ENCODE results near the gene LDLRAD4.

DNA sequence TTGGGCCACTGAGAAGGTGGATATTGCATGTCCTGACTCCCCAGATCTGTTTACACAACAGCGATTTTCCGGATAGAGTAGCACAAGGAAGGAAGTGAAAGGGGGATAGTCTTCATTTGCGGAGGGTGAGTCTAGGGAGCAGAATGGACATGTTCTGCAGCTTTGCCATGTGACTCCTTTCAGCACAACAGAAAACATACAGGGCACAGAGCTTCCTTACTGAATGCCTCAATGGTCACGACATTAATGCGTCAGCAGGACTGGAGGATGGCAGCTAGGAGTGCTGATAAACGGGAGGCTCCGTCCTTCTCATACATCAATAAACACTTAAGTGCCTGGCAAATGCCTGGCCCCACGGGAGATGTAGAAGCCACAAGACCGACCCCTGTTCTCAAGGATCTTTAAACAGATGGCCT is 344.8 kb downstream of the LDLRAD4 start:
- no peak for TF ChIP-seq POLR2A (IDR thresholded peaks at IDR 0.05)
- no peak for TF ChIP-seq CTCF (IDR thresholded peaks at IDR 0.05)

Data from lower leg skin (tissue), 3 donors.